ENCODE data around the gene TTLL3.

Gene TTLL3

GRCh38 chr3:9833078-9833477 is 23.0 kb downstream of the TTLL3 start:
- H3K4me3 ChIP-seq (ENCODE audit: insufficient read depth, low read length, poor library complexity, severe bottlenecking), result no peak overlapping the region
- H3K9me2 ChIP-seq (replicated peaks; ENCODE audit: insufficient read depth, low read length), result no peaks in the 10 kb centered on the region
- H2AFZ ChIP-seq (ENCODE audit: low read depth, low read length, severe bottlenecking), result no peak overlapping the region
- no peaks in the 10 kb centered on the region for H3K27me3 ChIP-seq (ENCODE audit: low read length)
- H3K4me2 ChIP-seq (ENCODE audit: low read depth, low read length, poor library complexity, severe bottlenecking), result no peak overlapping the region
- H4K20me1 ChIP-seq (ENCODE audit: low read depth, low read length), result no peaks in the 10 kb centered on the region
- no peaks in the 10 kb centered on the region for H3K9me3 ChIP-seq (ENCODE audit: insufficient read depth, low read length)
- TF ChIP-seq CTCF (IDR thresholded peaks at IDR 0.05; ENCODE audit: insufficient read depth, low read length, poor library complexity, severe bottlenecking) (no peak), EZH2phosphoT487 (conservative IDR thresholded peaks at IDR 0.05; ENCODE audit: low read length) (no peak)
- H3K27ac ChIP-seq (ENCODE audit: low read depth, low read length), result no peak overlapping the region
- no peak overlapping the region for H3K9ac ChIP-seq (ENCODE audit: low read length)
- H3K36me3 ChIP-seq (ENCODE audit: low read length), result no peaks in the 10 kb centered on the region; the same call in 1 of the 2 replicates
- 0 out of 2 replicates have a peak, but pooled peaks cover 3% of the 10 kb centered on the region for H3F3A ChIP-seq (ENCODE audit: insufficient read depth)
- H3K79me2 ChIP-seq (ENCODE audit: insufficient read depth, low read length), result no peaks in the 10 kb centered on the region

- H3K36me3 ChIP-seq (ENCODE audit: low read length), result no peaks in the 10 kb centered on the region; the same call in 1 of the 2 replicates
- H3K27me3 ChIP-seq (ENCODE audit: low read length), result no peaks in the 10 kb centered on the region
- H3K27ac ChIP-seq (ENCODE audit: low read depth, low read length), result no peak overlapping the region
- 0 out of 2 replicates have a peak, but pooled peaks cover 3% of the 10 kb centered on the region for H3F3A ChIP-seq (ENCODE audit: insufficient read depth)
- H3K79me2 ChIP-seq (ENCODE audit: insufficient read depth, low read length), result no peaks in the 10 kb centered on the region
- H3K4me2 ChIP-seq (ENCODE audit: low read depth, low read length, poor library complexity, severe bottlenecking), result no peak overlapping the region
- TF ChIP-seq CTCF (IDR thresholded peaks at IDR 0.05; ENCODE audit: insufficient read depth, low read length, poor library complexity, severe bottlenecking) (no peak), EZH2phosphoT487 (conservative IDR thresholded peaks at IDR 0.05; ENCODE audit: low read length) (no peak)
- no peak overlapping the region for H3K4me3 ChIP-seq (ENCODE audit: insufficient read depth, low read length, poor library complexity, severe bottlenecking)
- H3K9me3 ChIP-seq (ENCODE audit: insufficient read depth, low read length), result no peaks in the 10 kb centered on the region
- H4K20me1 ChIP-seq (ENCODE audit: low read depth, low read length), result no peaks in the 10 kb centered on the region
- H2AFZ ChIP-seq (ENCODE audit: low read depth, low read length, severe bottlenecking), result no peak overlapping the region
- H3K9ac ChIP-seq (ENCODE audit: low read length), result no peak overlapping the region
- no peaks in the 10 kb centered on the region for H3K9me2 ChIP-seq (replicated peaks; ENCODE audit: insufficient read depth, low read length)
Measured at GRCh38 chr3:9834520-9835380, 24.7 kb downstream of the TTLL3 start.

GRCh38 chr3:9837701-9838582 is 27.9 kb downstream of the TTLL3 start:
- no peak overlapping the region for H3K27ac ChIP-seq (ENCODE audit: low read depth, low read length)
- H3K79me2 ChIP-seq (ENCODE audit: insufficient read depth, low read length), result no peaks in the 10 kb centered on the region
- no peaks in the 10 kb centered on the region; the same call in 1 of the 2 replicates for H3K36me3 ChIP-seq (ENCODE audit: low read length)
- no peaks in the 10 kb centered on the region for H4K20me1 ChIP-seq (ENCODE audit: low read depth, low read length)
- no peak overlapping the region for H3K4me3 ChIP-seq (ENCODE audit: insufficient read depth, low read length, poor library complexity, severe bottlenecking)
- no peaks in the 10 kb centered on the region for H3K9me2 ChIP-seq (replicated peaks; ENCODE audit: insufficient read depth, low read length)
- no peak overlapping the region for H3K4me2 ChIP-seq (ENCODE audit: low read depth, low read length, poor library complexity, severe bottlenecking)
- no peaks in the 10 kb centered on the region for H3K9me3 ChIP-seq (ENCODE audit: insufficient read depth, low read length)
- no peak overlapping the region for H2AFZ ChIP-seq (ENCODE audit: low read depth, low read length, severe bottlenecking)
- no peaks in the 10 kb centered on the region for H3K27me3 ChIP-seq (ENCODE audit: low read length)
- no peak overlapping the region for H3K9ac ChIP-seq (ENCODE audit: low read length)
- TF ChIP-seq CTCF (IDR thresholded peaks at IDR 0.05; ENCODE audit: insufficient read depth, low read length, poor library complexity, severe bottlenecking) (no peak), EZH2phosphoT487 (conservative IDR thresholded peaks at IDR 0.05; ENCODE audit: low read length) (no peak)
- no peaks in the 10 kb centered on the region for H3F3A ChIP-seq (ENCODE audit: insufficient read depth)

Data from SU-DHL-6 (cell line).